K562 (cell line): Measurements from ENCODE around the gene PHF3.

Source experiments
- ELK1 ChIP-seq: sonication (generic); formaldehyde crosslinking; IDR thresholded peaks from 2 replicates; pipeline ENCODE4 v1.8.1; 2022; ENCODE audit warnings: missing genetic modification reagents
- JUNB ChIP-seq: fragments of 450-650 bp; formaldehyde crosslinking; conservative IDR thresholded peaks from 2 replicates; pipeline ENCODE4 v1.4.0; 2020; ENCODE audit warnings: mild to moderate bottlenecking
- MTF1 ChIP-seq: fragments of 250-450 bp; sonication (Bioruptor Pico); IDR thresholded peaks from 2 replicates; pipeline ENCODE4 v1.9.0; 2021; ENCODE audit warnings: moderate library complexity, mild to moderate bottlenecking, inconsistent platforms, borderline replicate concordance
- POLR2A ChIP-seq: fragments of 450-650 bp; conservative IDR thresholded peaks from 2 replicates; pipeline ENCODE4 v1.6.1; 2016
- RAD21 ChIP-seq, 2 experiments: fragments of 250-450 bp in 1 of 2; fragments of 450-650 bp in 1 of 2; sonication (Bioruptor Pico) in 1 of 2; formaldehyde crosslinking in 1 of 2; IDR thresholded peaks in 1 of 2; conservative IDR thresholded peaks in 1 of 2; 2 replicates each; pipeline versions ENCODE4 v1.4.0 to v1.8.0; 2020 to 2022; ENCODE audit warnings: mild to moderate bottlenecking in 2 of 2, moderate library complexity in 1 of 2
- SP1 ChIP-seq: sonication (generic); formaldehyde crosslinking; IDR thresholded peaks from 2 replicates; pipeline ENCODE4 v1.8.1; 2022; ENCODE audit warnings: mild to moderate bottlenecking, missing genetic modification reagents
- ZNF449 ChIP-seq: fragments of 250-450 bp; sonication (Bioruptor Pico); IDR thresholded peaks from 2 replicates; pipeline ENCODE4 v1.8.0; 2022; ENCODE audit warnings: moderate library complexity, mild to moderate bottlenecking, inconsistent platforms
- TF ChIP-seq, protein P1 (sequence below), 2 experiments: fragments of 450-650 bp; formaldehyde crosslinking in 1 of 2; IDR thresholded peaks; 2 replicates each; pipeline versions ENCODE4 v1.4.0 to v1.6.1; 2014 to 2020; ENCODE audit warnings: mild to moderate bottlenecking in 2 of 2, borderline replicate concordance in 1 of 2, low read depth in 1 of 2
- TF ChIP-seq, protein P2 (sequence below): fragments of 450-650 bp; IDR thresholded peaks from 2 replicates; pipeline ENCODE4 v1.6.1; 2018; ENCODE audit warnings: mild to moderate bottlenecking, low read depth; ENCODE audit not compliant: partially characterized antibody
- TF ChIP-seq, protein P3 (sequence below): sonication (generic); formaldehyde crosslinking; IDR thresholded peaks from 2 replicates; pipeline ENCODE4 v1.8.0; 2022; ENCODE audit warnings: missing genetic modification reagents, mild to moderate bottlenecking, moderate library complexity, borderline replicate concordance

GRCh38 chr6:63705707-63706106 is 70.1 kb downstream of the PHF3 start:
- TF ChIP-seq ELK1 (CRISPR knock-in tag) = no peak
- TF ChIP-seq, protein P1, sequence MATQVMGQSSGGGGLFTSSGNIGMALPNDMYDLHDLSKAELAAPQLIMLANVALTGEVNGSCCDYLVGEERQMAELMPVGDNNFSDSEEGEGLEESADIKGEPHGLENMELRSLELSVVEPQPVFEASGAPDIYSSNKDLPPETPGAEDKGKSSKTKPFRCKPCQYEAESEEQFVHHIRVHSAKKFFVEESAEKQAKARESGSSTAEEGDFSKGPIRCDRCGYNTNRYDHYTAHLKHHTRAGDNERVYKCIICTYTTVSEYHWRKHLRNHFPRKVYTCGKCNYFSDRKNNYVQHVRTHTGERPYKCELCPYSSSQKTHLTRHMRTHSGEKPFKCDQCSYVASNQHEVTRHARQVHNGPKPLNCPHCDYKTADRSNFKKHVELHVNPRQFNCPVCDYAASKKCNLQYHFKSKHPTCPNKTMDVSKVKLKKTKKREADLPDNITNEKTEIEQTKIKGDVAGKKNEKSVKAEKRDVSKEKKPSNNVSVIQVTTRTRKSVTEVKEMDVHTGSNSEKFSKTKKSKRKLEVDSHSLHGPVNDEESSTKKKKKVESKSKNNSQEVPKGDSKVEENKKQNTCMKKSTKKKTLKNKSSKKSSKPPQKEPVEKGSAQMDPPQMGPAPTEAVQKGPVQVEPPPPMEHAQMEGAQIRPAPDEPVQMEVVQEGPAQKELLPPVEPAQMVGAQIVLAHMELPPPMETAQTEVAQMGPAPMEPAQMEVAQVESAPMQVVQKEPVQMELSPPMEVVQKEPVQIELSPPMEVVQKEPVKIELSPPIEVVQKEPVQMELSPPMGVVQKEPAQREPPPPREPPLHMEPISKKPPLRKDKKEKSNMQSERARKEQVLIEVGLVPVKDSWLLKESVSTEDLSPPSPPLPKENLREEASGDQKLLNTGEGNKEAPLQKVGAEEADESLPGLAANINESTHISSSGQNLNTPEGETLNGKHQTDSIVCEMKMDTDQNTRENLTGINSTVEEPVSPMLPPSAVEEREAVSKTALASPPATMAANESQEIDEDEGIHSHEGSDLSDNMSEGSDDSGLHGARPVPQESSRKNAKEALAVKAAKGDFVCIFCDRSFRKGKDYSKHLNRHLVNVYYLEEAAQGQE (IDR thresholded peaks at IDR 0.05; ENCODE audit: borderline replicate concordance) = no peak
- TF ChIP-seq, protein P1 (CRISPR knock-in tag; IDR thresholded peaks at IDR 0.05; ENCODE audit: low read depth) = no peak
- TF ChIP-seq, protein P2, sequence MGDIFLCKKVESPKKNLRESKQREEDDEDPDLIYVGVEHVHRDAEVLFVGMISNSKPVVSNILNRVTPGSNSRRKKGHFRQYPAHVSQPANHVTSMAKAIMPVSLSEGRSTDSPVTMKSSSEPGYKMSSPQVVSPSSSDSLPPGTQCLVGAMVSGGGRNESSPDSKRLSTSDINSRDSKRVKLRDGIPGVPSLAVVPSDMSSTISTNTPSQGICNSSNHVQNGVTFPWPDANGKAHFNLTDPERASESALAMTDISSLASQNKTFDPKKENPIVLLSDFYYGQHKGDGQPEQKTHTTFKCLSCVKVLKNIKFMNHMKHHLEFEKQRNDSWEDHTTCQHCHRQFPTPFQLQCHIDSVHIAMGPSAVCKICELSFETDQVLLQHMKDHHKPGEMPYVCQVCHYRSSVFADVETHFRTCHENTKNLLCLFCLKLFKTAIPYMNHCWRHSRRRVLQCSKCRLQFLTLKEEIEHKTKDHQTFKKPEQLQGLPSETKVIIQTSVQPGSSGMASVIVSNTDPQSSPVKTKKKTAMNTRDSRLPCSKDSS = no peak
- TF ChIP-seq ZNF449 (CRISPR knock-in tag) = no peak
- TF ChIP-seq, protein P3, sequence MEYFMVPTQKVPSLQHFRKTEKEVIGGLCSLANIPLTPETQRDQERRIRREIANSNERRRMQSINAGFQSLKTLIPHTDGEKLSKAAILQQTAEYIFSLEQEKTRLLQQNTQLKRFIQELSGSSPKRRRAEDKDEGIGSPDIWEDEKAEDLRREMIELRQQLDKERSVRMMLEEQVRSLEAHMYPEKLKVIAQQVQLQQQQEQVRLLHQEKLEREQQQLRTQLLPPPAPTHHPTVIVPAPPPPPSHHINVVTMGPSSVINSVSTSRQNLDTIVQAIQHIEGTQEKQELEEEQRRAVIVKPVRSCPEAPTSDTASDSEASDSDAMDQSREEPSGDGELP (CRISPR knock-in tag) = no peak
- TF ChIP-seq JUNB (CRISPR knock-in tag) = no peak
- TF ChIP-seq POLR2A = no peak
- TF ChIP-seq RAD21 (CRISPR knock-in tag; conservative IDR thresholded peaks at IDR 0.05 in 1 of 2, IDR thresholded peaks at IDR 0.05 in 1 of 2) = no peak
- TF ChIP-seq SP1 = no peak
- no peak for TF ChIP-seq MTF1 (CRISPR knock-in tag)
